ENCODE measurements around the gene C17orf50. TPM values are rescaled to one million over a fixed set of nuclear protein-coding genes. Genes with fewer than 3 reads are reported as not detected.

Gene C17orf50
- total RNA-seq, 1 experiment from 2014 or later, result not detected

GRCh38 chr17:35768797-35769196, 8.1 kb downstream of the C17orf50 start:
- DNase-seq (ENCODE audit: low read depth, low spot score), result no peak
- TF ChIP-seq POLR2AphosphoS5 (IDR thresholded peaks at IDR 0.05; ENCODE audit: low read depth, low read length) (no peak), CBX3 (IDR thresholded peaks at IDR 0.05; ENCODE audit: low read depth) (no peak), FOSL1 (IDR thresholded peaks at IDR 0.05; ENCODE audit: low read depth) (no peak)
- ChIA-PET RAD21 (ENCODE audit: low non-redundant PET in 1 of 2, low total read pairs in 2 of 2, uncharacterized antibody in 2 of 2, unreplicated experiment in 2 of 2) (no interaction called here), CTCF (interaction anchor here (1.0 kb wide), 1 partner anchor 35 kb away, joined by 3 read pairs; no protein-coding TSS in a partner anchor), POLR2A (no interaction called here)
- ATAC-seq, result no peak
- no TSS peak for BruUV-seq (replicated peaks)
- no peak overlapping the region for H3K4me3 ChIP-seq (replicated peaks in 1 of 2; ENCODE audit: low read depth in 1 of 2, low read length in 2 of 2)
- no peaks in the 10 kb centered on the region for H4K20me1 ChIP-seq (ENCODE audit: insufficient read depth)
- no peak overlapping the region for H3K4me2 ChIP-seq (ENCODE audit: low read length)
- no peaks in the 10 kb centered on the region for H3K79me2 ChIP-seq (ENCODE audit: insufficient read depth, low read length)
- no peaks in the 10 kb centered on the region for H3K9me2 ChIP-seq (ENCODE audit: insufficient read depth)
- H2AFZ ChIP-seq (ENCODE audit: low read depth, low read length, poor library complexity, severe bottlenecking), result no peak overlapping the region
- intact Hi-C loops (cut with micrococcal nuclease), result no loop called here
- no peaks in the 10 kb centered on the region for H3K27me3 ChIP-seq (ENCODE audit: insufficient read depth, low read length)
- H3K4me1 ChIP-seq (ENCODE audit: control insufficient read depth in 1 of 2, insufficient read depth in 2 of 2, low read length in 2 of 2), result peaks cover 5 to 11% of the 10 kb centered on the region in 2 experiments; a peak in 3 of 4 replicates
- H3K9me3 ChIP-seq (ENCODE audit: control insufficient read depth in 1 of 2, insufficient read depth in 1 of 2, low read depth in 1 of 2, low read length in 2 of 2), result no peaks in the 10 kb centered on the region
- H3K9ac ChIP-seq (ENCODE audit: low read length), result no peak overlapping the region
- no peaks in the 10 kb centered on the region for H3K36me3 ChIP-seq (ENCODE audit: control insufficient read depth in 1 of 2, insufficient read depth in 2 of 2, low read length in 2 of 2)
- H3K27ac ChIP-seq (ENCODE audit: low read depth, low read length), result no peak overlapping the region

GRCh38 chr17:35769895-35770486, 9.3 kb downstream of the C17orf50 start:
- no peaks in the 10 kb centered on the region for H3K9me2 ChIP-seq (ENCODE audit: insufficient read depth)
- RAD21 ChIA-PET (ENCODE audit: low non-redundant PET in 1 of 2, low total read pairs in 2 of 2, uncharacterized antibody in 2 of 2, unreplicated experiment in 2 of 2), result interaction anchor here (0.8 to 1.2 kb wide), 2 partner anchors 19 to 34 kb away, joined by 4 to 5 read pairs; no protein-coding TSS in a partner anchor
- CTCF ChIA-PET, result interaction anchor here (1.1 to 1.2 kb wide), 2 partner anchors 9 to 15 kb away, joined by 3 read pairs; no protein-coding TSS in a partner anchor
- H3K27ac ChIP-seq (ENCODE audit: low read depth, low read length), result no peak overlapping the region
- no peaks in the 10 kb centered on the region for H4K20me1 ChIP-seq (ENCODE audit: insufficient read depth)
- TF ChIP-seq CTCF (IDR thresholded peaks at IDR 0.05 in 2 of 3, conservative IDR thresholded peaks at IDR 0.05 in 1 of 3; ENCODE audit: borderline replicate concordance in 1 of 3, insufficient read depth in 1 of 3, low read depth in 2 of 3, low read length in 2 of 3) (peak in 2 of 3 experiments; percentile 36 to 56; a peak in 3 of 6 replicates), ZFX (IDR thresholded peaks at IDR 0.05) (no peak)
- no peak overlapping the region for H3K9ac ChIP-seq (ENCODE audit: low read length)
- no peaks in the 10 kb centered on the region for H3K79me2 ChIP-seq (ENCODE audit: insufficient read depth, low read length)
- no peak overlapping the region for H3K4me2 ChIP-seq (ENCODE audit: low read length)
- no peak overlapping the region for H2AFZ ChIP-seq (ENCODE audit: low read depth, low read length, poor library complexity, severe bottlenecking)
- H3K4me3 ChIP-seq (replicated peaks in 1 of 2; ENCODE audit: low read depth in 1 of 2, low read length in 2 of 2), result no peak overlapping the region
- no peak for ATAC-seq
- peaks cover under 1 to 1% of the 10 kb centered on the region in 2 experiments; a peak in 2 of 4 replicates for H3K4me1 ChIP-seq (ENCODE audit: control insufficient read depth in 1 of 2, insufficient read depth in 2 of 2, low read length in 2 of 2)
- H3K9me3 ChIP-seq (ENCODE audit: control insufficient read depth in 1 of 2, insufficient read depth in 1 of 2, low read depth in 1 of 2, low read length in 2 of 2), result no peaks in the 10 kb centered on the region
- intact Hi-C loops (cut with micrococcal nuclease), result no loop called here
- no peaks in the 10 kb centered on the region for H3K27me3 ChIP-seq (ENCODE audit: insufficient read depth, low read length)
- no TSS peak for BruUV-seq (replicated peaks)
- POLR2A ChIA-PET, result no interaction called here
- no peaks in the 10 kb centered on the region for H3K36me3 ChIP-seq (ENCODE audit: control insufficient read depth in 1 of 2, insufficient read depth in 2 of 2, low read length in 2 of 2)
- no peak for DNase-seq (ENCODE audit: low read depth, low spot score)

All from HCT116 (cell line).